Ovary (tissue), 9 donors: ENCODE data around the gene SETBP1. TPM values are rescaled to one million over a fixed set of nuclear protein-coding genes. Genes with fewer than 3 reads are reported as not detected.

ENCODE experiments used
- DNase-seq, 5 donors: peaks; one replicate each; pipeline ENCODE4 v3.0.0-alpha.2; 2019 to 2020
- H3K27ac ChIP-seq, 2 donors: fragments of 200-600 bp; one replicate each; pipeline versions ENCODE4 v1.5.1 to v1.8.0; 2019 to 2022
- H3K27me3 ChIP-seq: fragments of 200-600 bp; one replicate; pipeline ENCODE4 v1.8.0; 2022
- H3K36me3 ChIP-seq: fragments of 200-600 bp; sonication (generic); one replicate; pipeline ENCODE4 v1.5.1; 2019
- H3K4me1 ChIP-seq: one replicate; pipeline ENCODE4 v1.8.1; 2013; ENCODE audit warnings: mild to moderate bottlenecking, moderate library complexity; ENCODE audit not compliant: insufficient read depth
- H3K4me3 ChIP-seq: fragments of 200-600 bp; sonication (generic); one replicate; pipeline ENCODE4 v1.5.1; 2017
- H3K9me3 ChIP-seq, 2 donors: fragments of 200-600 bp in 1 of 2; sonication (generic) in 1 of 2; one replicate each; pipeline versions ENCODE4 v1.5.1 to v1.8.1; 2013 to 2019; ENCODE audit warnings: mild to moderate bottlenecking in 1 of 2, moderate library complexity in 1 of 2
- CTCF ChIP-seq, 3 donors: fragments of 450-650 bp in 2 of 3; fragments of 200-600 bp in 1 of 3; IDR thresholded peaks; one replicate each; pipeline versions ENCODE4 v1.5.1 to v1.8.0; 2016 to 2022; ENCODE audit warnings: antibody characterized with exemption in 3 of 3, mild to moderate bottlenecking in 1 of 3
- EP300 ChIP-seq: sonication (generic); formaldehyde crosslinking; IDR thresholded peaks from one replicate; pipeline ENCODE4 v1.6.1; 2017; ENCODE audit warnings: antibody characterized with exemption
- POLR2A ChIP-seq: fragments of 450-650 bp; IDR thresholded peaks from one replicate; pipeline ENCODE4 v1.6.1; 2017; ENCODE audit warnings: antibody characterized with exemption, mild to moderate bottlenecking, moderate library complexity
- WGBS, 3 donors: extraction: QIAGEN DNeasy Blood & Tissue Kit in 1 of 3; methylation state at CpG; one replicate each; pipeline versions ENCODE4 v1.1.5 to v1.1.7; 2013 to 2017; 5-methylcytosine and 5-hydroxymethylcytosine counted together
- intact Hi-C, 4 donors: fragments of 100-400 bp; cut with DNase I; formaldehyde crosslinking; loops; one replicate each; pipeline versions ENCODE4 v1.11.0 to v1.15.1; 2022 to 2023
- polyA plus RNA-seq, 2 donors: library from polyadenylated mRNA; stranded (reverse); fragments of 200-250 nt in 1 of 2; fragments of 350-450 nt in 1 of 2; fragmentation: Illumina TruSeq in 1 of 2; extraction: RNeasy Lipid Tissue Mini Kit (QIAGEN cat#74804) in 1 of 2; gene quantifications; one replicate each; pipeline ENCODE4 v1.2.3, GENCODE V29; 2013 to 2014
- total RNA-seq, 7 donors: library from RNA; depleted of rRNA in 2 of 7; stranded (reverse); fragments of >200 nt in 2 of 7; fragmentation: NEBNext Ultra II Directional in 3 of 7; extraction: Animal tissue kit (Norgen Biotek cat#: 25700) in 3 of 7; gene quantifications; one replicate each; pipeline versions ENCODE4 v1.1.0 to v1.2.4, GENCODE V29; 2016 to 2023
- donor health status: DM: no; HTN: no; CAD: no; lungs with moderate emphysema.
- donor health status: DM: no; HTN: no; CAD: no.
- donor health status: Bipolar disorder and iron deficiency.
- donor health status: DM: yes; HTN: yes; CAD: no.
- donor health status: DM: no; HTN: no; CAD: no.
- donor health status: DM: yes; HTN: yes; CAD: no.

Gene SETBP1
- total and polyA plus RNA-seq, 9 donors, result 7.8 to 53.7 (median 28.4) TPM

DNA sequence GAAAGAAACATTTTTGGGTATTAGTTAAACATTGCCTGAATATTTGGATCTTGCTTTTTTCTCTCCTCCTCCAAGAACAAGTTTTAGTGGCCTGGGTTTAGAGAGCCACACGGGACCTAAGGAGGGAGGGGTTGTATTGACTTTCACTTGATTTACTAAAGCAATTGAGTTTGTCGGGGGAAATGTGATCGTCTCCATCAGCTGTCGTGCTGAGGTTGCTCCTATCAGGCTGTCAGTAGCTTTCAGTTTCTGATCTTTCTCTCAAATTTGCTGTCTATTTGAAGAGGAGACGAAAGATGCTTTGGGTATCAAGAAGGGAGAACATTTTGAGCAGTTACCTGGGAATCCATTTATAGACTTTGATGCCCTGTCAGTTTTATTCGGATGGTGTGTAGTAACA, 106.0 kb downstream of the SETBP1 start:
- TF ChIP-seq POLR2A (no peak), CTCF (IDR thresholded peaks at IDR 0.05) (no peak), EP300 (no peak)
- Histone ChIP-seq H3K27me3 (no peaks in the 10 kb centered on the region), H3K4me3 (no peak overlapping the region), H3K36me3 (no peaks in the 10 kb centered on the region), H3K27ac (no peak overlapping the region), H3K9me3 (no peaks in the 10 kb centered on the region), H3K4me1 (peaks cover 17% of the 10 kb centered on the region)
- no peak for DNase-seq
- intact Hi-C loops, result loop anchor here in 1 of 4 donors (10.0 kb wide), 1 partner anchor 82 kb away; no protein-coding TSS in a partner anchor
- 80 to 83% (median 81%) methylated on average over 6 of the region's 6 CpGs for WGBS, 3 donors

GRCh38 chr18:44788334-44788733, 107.6 kb downstream of the SETBP1 start:
- no peaks in the 10 kb centered on the region for H3K27me3 ChIP-seq
- no peak for DNase-seq
- no peak overlapping the region for H3K27ac ChIP-seq
- TF ChIP-seq CTCF (IDR thresholded peaks at IDR 0.05) (no peak), POLR2A (no peak), EP300 (no peak)
- no peak overlapping the region for H3K4me3 ChIP-seq
- H3K4me1 ChIP-seq, result peaks cover 22% of the 10 kb centered on the region
- no peaks in the 10 kb centered on the region for H3K9me3 ChIP-seq
- 95 to 100% (median 100%) methylated on average over 1 of the region's 1 CpG for whole genome bisulfite sequencing, 3 donors
- intact Hi-C loops, result loop anchor here in 1 of 4 donors (10.0 kb wide), 1 partner anchor 84 kb away; no protein-coding TSS in a partner anchor
- no peaks in the 10 kb centered on the region for H3K36me3 ChIP-seq

GRCh38 chr18:44789710-44790109, 109.0 kb downstream of the SETBP1 start:
- TF ChIP-seq CTCF (IDR thresholded peaks at IDR 0.05), result no peak
- TF ChIP-seq POLR2A, result no peak
- TF ChIP-seq EP300, result no peak
- DNase-seq, result no peak
- 5 to 6% (median 5%) methylated on average over 4 of the region's 4 CpGs for WGBS, 3 donors
- H3K36me3 ChIP-seq, result no peaks in the 10 kb centered on the region
- intact Hi-C loops, result loop anchor here in 2 of 4 donors (10.0 kb wide), 2 partner anchors 85 to 95 kb away; no protein-coding TSS in a partner anchor
- H3K27ac ChIP-seq, result peak overlapping the region in 1 of 2 donors; percentile 44
- H3K9me3 ChIP-seq, result no peaks in the 10 kb centered on the region
- H3K27me3 ChIP-seq, result no peaks in the 10 kb centered on the region
- no peak overlapping the region for H3K4me3 ChIP-seq
- peaks cover 21% of the 10 kb centered on the region for H3K4me1 ChIP-seq

GRCh38 chr18:44790860-44791259, 110.2 kb downstream of the SETBP1 start:
- Histone ChIP-seq H3K36me3 (no peaks in the 10 kb centered on the region), H3K27ac (no peak overlapping the region), H3K4me1 (peaks cover 21% of the 10 kb centered on the region), H3K27me3 (no peaks in the 10 kb centered on the region), H3K4me3 (no peak overlapping the region), H3K9me3 (no peaks in the 10 kb centered on the region)
- intact Hi-C loops, result loop anchor here in 1 of 4 donors (10.0 kb wide), 1 partner anchor 96 kb away; no protein-coding TSS in a partner anchor
- WGBS, 3 donors, result 36 to 61% (median 55%) methylated on average over 4 of the region's 4 CpGs
- DNase-seq, result no peak
- no peak for TF ChIP-seq EP300
- no peak for TF ChIP-seq POLR2A
- TF ChIP-seq CTCF (IDR thresholded peaks at IDR 0.05), result no peak
